AG04449 (cell line): ENCODE results near the gene PARP8.
A peak's percentile ranks its signal among the peaks of the same experiment; 100 is the strongest.
"Not testable (repeated sequence)": the region's sequence is repeated elsewhere in the genome, so short reads cannot be mapped to it uniquely, and the experiment has no call there.

Experiments
- CTCF ChIA-PET: fragments of 350-600 bp; formaldehyde crosslinking; extraction: SDS; loops from one replicate; lab custom pipeline; 2021; ENCODE audit warnings: antibody characterized with exemption; lab: Yijun Ruan, JAX
- POLR2A ChIA-PET: fragments of 400-600, 350-600 bp; formaldehyde crosslinking; extraction: SDS; loops from one replicate; lab custom pipeline; 2020; ENCODE audit warnings: antibody characterized with exemption, inconsistent platforms; lab: Yijun Ruan, JAX
- DNase-seq: peaks from one replicate; pipeline ENCODE4 v3.0.0-alpha.2; 2010; ENCODE audit warnings: low read depth, low spot score
- H3K4me3 ChIP-seq: 2 replicates; pipeline ENCODE4 v1.5.1; 2011; ENCODE audit warnings: low read depth, mild to moderate bottlenecking, control low read depth, low read length
- CTCF ChIP-seq: IDR thresholded peaks from one replicate; pipeline ENCODE4 v1.5.1; 2011; ENCODE audit warnings: mild to moderate bottlenecking, moderate library complexity, low read length, control low read depth, inconsistent platforms; ENCODE audit not compliant: insufficient read depth; ENCODE audit errors: missing control alignments

The PARP8 gene

GRCh38 chr5:50667023-50667652 lies 701 bp downstream of the PARP8 start:
- DNase-seq = no peak
- peak overlapping the region; percentile 86 for H3K4me3 ChIP-seq
- ChIA-PET CTCF (no interaction called here), POLR2A (interaction anchor here (1.3 kb wide), 1 partner anchor 72 kb away, joined by 3 read pairs; no protein-coding TSS in a partner anchor)
- TF ChIP-seq CTCF = no peak

- POLR2A ChIA-PET = interaction anchor here (0.8 kb wide), 1 partner anchor 117 kb away, joined by 3 read pairs; no protein-coding TSS in a partner anchor
- CTCF ChIA-PET = no interaction called here
- no peak for DNase-seq
- H3K4me3 ChIP-seq = peak overlapping the region; percentile 86
- TF ChIP-seq CTCF = no peak
These were observed 1.5 kb downstream of the PARP8 start for GRCh38 chr5:50667653-50668595.

- CTCF ChIA-PET, DNase-seq: not testable (repeated sequence)
- POLR2A ChIA-PET = interaction anchor here (0.8 kb wide), 1 partner anchor 118 kb away, joined by 3 read pairs; no protein-coding TSS in a partner anchor
- H3K4me3 ChIP-seq = peak overlapping the region; percentile 12; the same call in 1 of the 2 replicates
These were observed 2.2 kb downstream of the PARP8 start for GRCh38 chr5:50668636-50669035.

- POLR2A ChIA-PET = no interaction called here
- TF ChIP-seq CTCF = no peak
- DNase-seq = no peak
- no peak overlapping the region for H3K4me3 ChIP-seq
- CTCF ChIA-PET = no interaction called here
These were observed 6.2 kb downstream of the PARP8 start for GRCh38 chr5:50672663-50673062.

GRCh38 chr5:50673444-50673843 lies 7.0 kb downstream of the PARP8 start:
- CTCF ChIA-PET = interaction anchor here (1.1 kb wide), 1 partner anchor 79 kb away, joined by 3 read pairs; no protein-coding TSS in a partner anchor
- POLR2A ChIA-PET = not testable (repeated sequence)

GRCh38 chr5:50675385-50675784 lies 8.9 kb downstream of the PARP8 start:
- no peak for TF ChIP-seq CTCF
- ChIA-PET POLR2A (no interaction called here), CTCF (no interaction called here)
- H3K4me3 ChIP-seq = no peak overlapping the region
- DNase-seq = no peak

More at GRCh38 chr5:50673444-50673843, 7.0 kb downstream of the PARP8 start:
- not testable (repeated sequence) for H3K4me3 ChIP-seq, DNase-seq

- POLR2A ChIA-PET, DNase-seq, H3K4me3 ChIP-seq, CTCF ChIA-PET: not testable (repeated sequence)
These were observed 13.1 kb downstream of the PARP8 start for GRCh38 chr5:50679554-50679953.
